Measurements from ENCODE around the gene RASGRF1.
"Not testable (repeated sequence)": the region's sequence is repeated elsewhere in the genome, so short reads cannot be mapped to it uniquely, and the experiment has no call there.

The RASGRF1 gene

DNA sequence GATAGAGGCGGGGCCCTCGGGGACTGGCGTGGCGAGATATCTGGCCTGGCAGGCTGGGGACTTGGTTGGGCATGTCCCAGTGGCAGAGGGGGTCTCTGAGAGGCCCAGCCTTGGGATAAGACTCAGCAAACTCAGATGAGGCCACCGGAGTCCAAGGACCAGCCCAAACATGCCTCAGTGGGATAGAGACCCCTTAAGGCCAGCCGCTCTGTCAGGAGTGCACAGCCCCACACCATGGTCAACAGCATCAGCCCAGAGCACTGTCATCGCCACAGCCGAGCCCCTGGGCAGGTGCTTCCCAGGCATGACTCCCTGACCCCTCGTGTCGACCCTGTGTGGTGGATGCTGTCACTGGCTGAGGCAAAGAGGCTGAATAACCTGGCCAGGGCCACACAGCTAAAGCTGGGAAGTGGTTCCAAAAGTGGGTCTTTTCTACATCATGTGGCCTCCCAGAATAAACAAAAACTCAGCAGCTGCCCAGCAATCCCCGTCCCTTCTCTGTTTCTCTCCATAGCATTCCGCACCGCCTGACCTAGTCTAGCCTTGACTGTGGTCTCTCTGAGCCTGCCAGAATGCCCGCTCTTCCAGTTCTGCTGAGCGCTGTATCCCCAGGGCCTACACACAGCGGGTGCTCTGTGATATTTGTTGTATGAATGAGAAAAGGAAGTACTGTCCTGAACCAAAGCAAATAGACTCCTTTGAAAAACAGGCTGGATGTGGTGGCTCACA, 160.9 kb downstream of the RASGRF1 start:
- H3K27ac ChIP-seq, result no peak overlapping the region
- TF ChIP-seq, protein P1, sequence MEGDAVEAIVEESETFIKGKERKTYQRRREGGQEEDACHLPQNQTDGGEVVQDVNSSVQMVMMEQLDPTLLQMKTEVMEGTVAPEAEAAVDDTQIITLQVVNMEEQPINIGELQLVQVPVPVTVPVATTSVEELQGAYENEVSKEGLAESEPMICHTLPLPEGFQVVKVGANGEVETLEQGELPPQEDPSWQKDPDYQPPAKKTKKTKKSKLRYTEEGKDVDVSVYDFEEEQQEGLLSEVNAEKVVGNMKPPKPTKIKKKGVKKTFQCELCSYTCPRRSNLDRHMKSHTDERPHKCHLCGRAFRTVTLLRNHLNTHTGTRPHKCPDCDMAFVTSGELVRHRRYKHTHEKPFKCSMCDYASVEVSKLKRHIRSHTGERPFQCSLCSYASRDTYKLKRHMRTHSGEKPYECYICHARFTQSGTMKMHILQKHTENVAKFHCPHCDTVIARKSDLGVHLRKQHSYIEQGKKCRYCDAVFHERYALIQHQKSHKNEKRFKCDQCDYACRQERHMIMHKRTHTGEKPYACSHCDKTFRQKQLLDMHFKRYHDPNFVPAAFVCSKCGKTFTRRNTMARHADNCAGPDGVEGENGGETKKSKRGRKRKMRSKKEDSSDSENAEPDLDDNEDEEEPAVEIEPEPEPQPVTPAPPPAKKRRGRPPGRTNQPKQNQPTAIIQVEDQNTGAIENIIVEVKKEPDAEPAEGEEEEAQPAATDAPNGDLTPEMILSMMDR (IDR thresholded peaks at IDR 0.05), result no peak
- H3K9ac ChIP-seq, result no peak overlapping the region
- peaks cover 4% of the 10 kb centered on the region for H3K4me1 ChIP-seq
- no peaks in the 10 kb centered on the region for H3K27me3 ChIP-seq (ENCODE audit: control insufficient read depth, insufficient read depth, low read length)
- H3K4me3 ChIP-seq (ENCODE audit: low read depth, low read length), result no peak overlapping the region
- H3K79me2 ChIP-seq, result no peaks in the 10 kb centered on the region
- no peak overlapping the region for H2AFZ ChIP-seq
- H3K4me2 ChIP-seq (ENCODE audit: low read length), result no peak overlapping the region
- H3K9me3 ChIP-seq (ENCODE audit: control insufficient read depth, low read length), result no peaks in the 10 kb centered on the region
- H3K36me3 ChIP-seq (ENCODE audit: control insufficient read depth, insufficient read depth, low read length), result no peaks in the 10 kb centered on the region

DNA sequence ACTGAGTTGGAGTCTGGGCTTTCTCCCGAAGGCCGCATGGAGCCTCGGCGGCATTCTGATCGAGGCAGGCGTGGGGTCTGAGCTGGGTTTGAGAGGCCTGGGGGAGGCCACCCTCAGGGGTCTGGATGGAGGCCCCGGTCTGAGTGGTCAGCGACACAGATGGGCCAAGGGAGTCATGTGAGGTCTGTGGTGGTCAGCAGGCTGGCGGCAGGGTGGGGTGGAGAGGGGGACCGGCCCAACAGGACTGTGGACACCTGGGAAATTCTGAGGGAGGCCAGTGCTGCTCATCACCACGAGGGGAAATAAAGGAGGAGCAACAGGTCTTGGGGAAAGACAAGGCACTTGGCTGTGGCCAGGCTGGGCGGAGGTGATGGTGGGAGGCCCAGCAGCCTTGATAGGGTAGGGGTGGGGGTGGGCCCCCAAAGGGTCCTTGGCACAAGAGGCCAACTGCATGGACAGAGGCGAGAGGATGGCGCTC, 161.9 kb downstream of the RASGRF1 start:
- Histone ChIP-seq H3K36me3 (ENCODE audit: control insufficient read depth, insufficient read depth, low read length) (no peaks in the 10 kb centered on the region), H3K79me2 (no peaks in the 10 kb centered on the region), H3K9me3 (ENCODE audit: control insufficient read depth, low read length) (no peaks in the 10 kb centered on the region), H3K4me1 (peaks cover 4% of the 10 kb centered on the region), H2AFZ (no peak overlapping the region), H3K27me3 (ENCODE audit: control insufficient read depth, insufficient read depth, low read length) (no peaks in the 10 kb centered on the region), H3K4me3 (ENCODE audit: low read depth, low read length) (no peak overlapping the region), H3K27ac (no peak overlapping the region), H3K9ac (no peak overlapping the region), H3K4me2 (ENCODE audit: low read length) (no peak overlapping the region)
- TF ChIP-seq, protein P1 (IDR thresholded peaks at IDR 0.05), result no peak

DNA sequence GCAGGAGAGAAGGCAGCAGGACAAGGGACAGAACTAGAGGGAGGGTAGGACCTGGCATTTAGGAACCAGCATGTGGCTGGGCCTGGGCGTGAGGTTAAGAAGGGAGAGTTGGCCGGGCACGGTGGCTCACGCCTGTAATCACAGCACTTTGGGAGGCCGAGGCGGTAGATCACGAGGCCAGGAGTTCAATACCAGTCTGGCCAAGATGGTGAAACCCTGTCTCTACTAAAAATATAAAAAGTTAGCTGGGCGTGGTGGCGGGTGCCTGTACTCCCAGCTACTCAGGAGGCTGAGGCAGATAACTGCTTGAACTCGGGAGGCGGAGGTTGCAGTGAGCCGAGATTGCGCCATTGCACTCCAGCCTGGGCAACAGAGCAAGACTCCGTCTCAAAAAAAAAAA, 162.4 kb downstream of the RASGRF1 start:
- not testable (repeated sequence) for H3K4me3 ChIP-seq (ENCODE audit: low read depth, low read length); H3K27ac ChIP-seq; H2AFZ ChIP-seq; H3K4me1 ChIP-seq; H3K9me3 ChIP-seq (ENCODE audit: control insufficient read depth, low read length); H3K79me2 ChIP-seq; H3K36me3 ChIP-seq (ENCODE audit: control insufficient read depth, insufficient read depth, low read length); H3K4me2 ChIP-seq (ENCODE audit: low read length); H3K9ac ChIP-seq; H3K27me3 ChIP-seq (ENCODE audit: control insufficient read depth, insufficient read depth, low read length)

- no peaks in the 10 kb centered on the region for H3K27me3 ChIP-seq (ENCODE audit: control insufficient read depth, insufficient read depth, low read length)
- H3K27ac ChIP-seq, result no peak overlapping the region
- no peak overlapping the region for H3K4me2 ChIP-seq (ENCODE audit: low read length)
- no peaks in the 10 kb centered on the region for H3K9me3 ChIP-seq (ENCODE audit: control insufficient read depth, low read length)
- H2AFZ ChIP-seq, result no peak overlapping the region
- no peaks in the 10 kb centered on the region for H3K79me2 ChIP-seq
- TF ChIP-seq, protein P1 (IDR thresholded peaks at IDR 0.05), result no peak
- peaks cover 4% of the 10 kb centered on the region for H3K4me1 ChIP-seq
- H3K4me3 ChIP-seq (ENCODE audit: low read depth, low read length), result no peak overlapping the region
- H3K9ac ChIP-seq, result no peak overlapping the region
- no peaks in the 10 kb centered on the region for H3K36me3 ChIP-seq (ENCODE audit: control insufficient read depth, insufficient read depth, low read length)
These were observed 163.3 kb downstream of the RASGRF1 start for GRCh38 chr15:78927077-78927790.

GRCh38 chr15:78925956-78926743, 164.4 kb downstream of the RASGRF1 start:
- Histone ChIP-seq H3K79me2 (no peaks in the 10 kb centered on the region), H3K9me3 (ENCODE audit: control insufficient read depth, low read length) (no peaks in the 10 kb centered on the region), H2AFZ (no peak overlapping the region), H3K4me1 (peaks cover 2% of the 10 kb centered on the region), H3K9ac (no peak overlapping the region), H3K4me2 (ENCODE audit: low read length) (no peak overlapping the region), H3K4me3 (ENCODE audit: low read depth, low read length) (no peak overlapping the region), H3K36me3 (ENCODE audit: control insufficient read depth, insufficient read depth, low read length) (no peaks in the 10 kb centered on the region), H3K27ac (no peak overlapping the region), H3K27me3 (ENCODE audit: control insufficient read depth, insufficient read depth, low read length) (no peaks in the 10 kb centered on the region)
- TF ChIP-seq, protein P1 (IDR thresholded peaks at IDR 0.05), result no peak
